Activated CD8-positive, alpha-beta memory T cell treated with anti-CD3 and anti-CD28 coated beads for 48 hours (primary cell): Measurements from ENCODE around the gene KCNA1.
"Not testable (repeated sequence)": the region's sequence is repeated elsewhere in the genome, so short reads cannot be mapped to it uniquely, and the experiment has no call there.

Experiments used
- DNase-seq, 3 experiments: peaks; one replicate each; pipeline ENCODE4 v3.0.0-alpha.2; 2020; ENCODE audit warnings: low read depth in 2 of 3, low spot score in 2 of 3

Gene KCNA1

DNA sequence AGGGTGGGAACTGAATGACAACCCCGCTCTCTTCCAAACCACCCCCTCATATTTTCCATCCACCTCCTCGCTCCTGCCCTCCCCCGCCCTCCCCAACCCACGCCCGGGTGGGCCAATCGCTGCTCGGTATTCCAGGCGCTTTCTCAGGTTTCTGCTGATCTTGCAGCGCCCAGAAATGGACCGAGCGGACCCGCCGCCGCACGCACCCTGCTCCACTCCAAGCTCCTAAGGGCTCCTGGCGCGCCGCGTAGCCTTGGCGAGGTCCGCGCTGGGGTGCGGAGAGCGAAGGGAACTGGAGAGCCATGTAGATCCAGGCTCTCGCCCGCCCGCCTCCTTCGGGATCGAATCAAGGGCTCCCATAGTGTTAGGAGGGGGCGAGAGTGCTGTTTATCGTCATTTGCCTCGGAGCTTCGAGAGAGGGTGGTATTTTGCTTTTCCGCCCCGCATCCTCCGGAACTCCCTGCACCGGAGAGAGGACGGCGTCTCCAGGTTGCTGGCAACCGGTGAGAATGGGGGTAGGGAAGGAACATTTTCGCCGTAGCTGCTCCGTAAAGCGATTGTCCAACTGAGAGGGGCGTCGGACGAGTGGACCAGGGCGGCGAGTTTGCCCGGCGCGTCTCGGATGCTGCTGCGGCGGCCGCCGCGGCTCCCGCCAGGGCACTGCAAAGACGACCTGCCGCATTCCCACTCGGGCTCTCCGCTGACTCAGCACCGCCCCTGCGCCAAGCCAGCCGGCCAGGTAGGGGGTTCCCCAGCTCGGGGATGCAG lies at the start of gene KCNA1:
KCNA1 (plus strand) TSS at position 172 of the 768 bp plus-strand sequence. CDS start 1,474 bp downstream, outside the sequence.
- DNase-seq, result peak in 1 of 3 experiments; percentile 1

DNA sequence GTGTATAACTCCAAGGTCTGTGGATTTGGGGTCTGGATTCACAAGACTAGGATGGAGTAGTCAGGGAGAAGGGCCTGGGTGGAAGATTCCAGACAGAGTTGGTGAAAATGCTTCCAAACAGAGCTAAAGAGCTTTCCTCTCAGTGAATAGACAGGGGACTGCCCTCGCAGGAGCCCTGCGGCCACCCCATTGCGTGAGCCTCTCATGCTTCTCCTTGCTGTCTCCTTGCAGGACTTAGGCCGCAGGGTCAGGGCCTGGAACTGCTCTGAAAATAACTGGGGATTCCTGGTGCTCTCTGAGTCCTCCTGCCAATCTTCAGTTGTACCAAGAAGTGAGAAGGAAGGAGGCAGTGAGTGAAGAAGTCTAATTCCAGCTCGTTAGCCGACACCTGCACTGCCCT lies 49.0 kb upstream of the KCNA1 start:
- DNase-seq, result no peak

DNA sequence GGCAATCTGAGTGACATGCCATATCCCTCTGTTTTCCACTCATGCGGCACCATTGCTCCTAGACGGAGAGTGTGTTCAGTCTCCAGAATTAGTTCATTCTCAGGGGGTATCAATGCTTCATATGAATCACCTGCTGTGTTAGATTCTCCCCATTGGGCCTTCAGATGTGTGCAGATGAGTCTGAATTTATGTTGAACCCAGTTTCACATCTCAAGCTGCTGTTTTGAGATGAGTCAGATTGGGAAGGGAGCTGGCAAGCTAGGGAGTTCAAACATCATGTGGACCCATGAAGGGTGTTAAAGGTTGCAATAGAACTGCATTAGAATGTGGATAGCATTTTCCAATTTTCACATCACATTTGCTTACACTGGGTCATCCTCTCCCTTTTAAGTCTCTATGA lies 46.9 kb upstream of the KCNA1 start:
- no peak for DNase-seq

DNA sequence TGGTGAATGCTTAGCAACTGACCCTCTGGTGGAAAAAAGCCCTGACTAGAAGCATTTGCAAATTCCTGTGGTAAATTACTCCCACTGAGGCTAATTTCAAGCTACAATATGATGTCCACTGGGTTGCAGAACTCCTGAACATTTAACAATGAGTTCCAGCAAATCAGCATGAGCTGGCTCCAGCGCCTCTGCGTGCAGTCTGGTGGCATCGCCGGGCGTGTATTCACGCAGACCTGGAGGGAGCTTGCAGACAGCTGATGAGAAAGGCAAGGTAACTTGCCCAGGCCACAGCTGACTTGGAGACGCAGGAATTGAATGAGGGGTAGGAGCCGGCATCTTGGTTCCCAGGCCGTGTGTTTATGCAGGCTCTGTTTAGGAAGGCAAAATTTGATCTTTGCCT lies 45.1 kb upstream of the KCNA1 start:
- DNase-seq, result no peak

DNA sequence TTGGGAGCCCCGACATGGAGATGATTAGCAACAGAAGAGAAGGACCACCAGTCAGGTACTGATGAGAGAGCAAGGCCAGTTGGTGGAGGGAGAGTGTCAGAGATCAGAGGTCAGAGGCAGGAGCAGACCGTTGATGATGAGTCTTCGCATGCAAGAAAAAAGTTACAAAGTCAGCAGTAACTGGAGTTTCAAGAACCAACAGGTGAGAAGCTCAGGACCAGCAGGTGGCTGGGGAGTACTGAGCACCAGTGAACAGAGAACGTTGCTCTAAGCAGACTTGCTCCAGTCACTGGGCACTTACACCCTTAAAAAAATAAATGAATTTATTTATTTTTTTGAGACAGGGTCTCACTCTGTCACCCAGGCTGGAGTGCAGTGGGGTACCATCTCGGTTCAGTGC lies 44.5 kb upstream of the KCNA1 start:
- no peak for DNase-seq

DNA sequence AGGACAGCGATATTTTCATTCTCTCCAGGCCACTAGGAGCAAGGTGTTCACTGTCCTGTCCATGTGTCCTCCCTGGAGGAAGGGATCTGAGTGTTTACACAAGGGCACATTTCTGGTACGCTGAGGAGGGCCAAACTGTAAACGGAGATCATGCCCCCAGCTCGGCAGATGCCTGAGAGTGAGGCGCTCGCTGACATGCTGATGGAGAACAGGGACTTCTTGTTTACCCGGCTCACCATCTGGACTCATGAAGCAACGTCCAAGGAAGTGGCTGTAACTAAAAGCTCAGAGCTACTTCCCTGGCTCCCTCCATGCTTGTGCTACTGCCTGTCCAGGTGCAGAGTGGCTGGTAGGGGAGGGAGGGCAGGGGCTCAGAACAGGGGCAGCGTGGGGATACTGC lies 43.4 kb upstream of the KCNA1 start:
- DNase-seq, result no peak

DNA sequence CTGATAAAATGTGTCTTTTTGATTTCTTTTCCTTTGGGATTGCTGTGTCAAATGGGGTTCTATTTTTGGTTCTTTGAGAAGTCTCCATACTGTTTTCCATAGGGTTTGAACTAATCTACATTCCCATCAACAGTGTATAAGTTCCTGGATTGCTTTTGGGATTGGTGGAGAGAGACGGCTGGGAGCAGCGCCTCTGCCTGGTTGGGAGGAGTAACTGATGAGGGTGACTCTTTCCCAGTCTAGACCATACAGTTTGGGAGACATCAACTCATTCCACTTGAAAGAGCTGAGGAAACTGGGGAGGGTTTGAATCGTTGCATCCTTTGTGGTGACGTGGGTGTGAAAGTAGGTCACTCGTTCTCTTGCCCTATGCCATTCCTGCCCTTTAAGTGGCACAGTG lies 42.3 kb upstream of the KCNA1 start:
- DNase-seq, result no peak

DNA sequence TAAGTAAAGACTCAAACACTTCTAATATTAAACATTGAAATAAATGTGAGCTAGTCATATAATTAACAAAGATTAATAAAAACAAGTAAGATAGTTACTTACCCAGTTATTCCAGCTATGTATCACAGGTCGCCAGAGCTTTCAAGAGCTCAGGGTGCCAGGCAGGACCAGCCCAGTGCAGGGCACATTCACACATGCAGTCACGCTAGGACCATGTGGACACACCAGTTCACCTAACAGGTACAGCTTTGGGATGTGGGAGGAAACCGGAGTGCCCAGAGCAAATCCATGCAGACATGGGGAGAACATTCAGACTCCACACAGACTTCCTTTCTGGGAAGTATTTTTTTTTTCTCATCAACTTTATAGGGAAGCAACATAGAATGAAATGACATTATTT lies 39.3 kb upstream of the KCNA1 start:
- no peak for DNase-seq

DNA sequence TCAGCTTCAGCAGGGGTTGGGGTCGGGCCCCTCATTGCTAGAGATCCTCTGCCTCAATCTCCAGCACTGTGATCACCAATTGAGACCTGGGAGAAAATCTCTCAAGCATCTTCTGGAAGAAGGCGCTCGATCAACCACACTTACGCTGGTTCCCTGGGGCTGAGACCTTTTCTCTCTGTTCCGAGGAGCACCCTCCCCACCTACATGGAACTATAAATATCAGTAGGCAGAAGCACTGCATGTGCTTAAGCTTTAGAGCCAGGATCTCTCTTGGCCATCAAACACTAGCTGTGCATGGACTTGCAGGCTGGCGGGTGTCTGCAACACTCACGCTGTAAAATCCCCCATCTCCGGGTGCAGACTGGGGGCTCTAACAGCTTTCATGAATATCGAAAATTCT lies 38.2 kb upstream of the KCNA1 start:
- DNase-seq, result no peak

DNA sequence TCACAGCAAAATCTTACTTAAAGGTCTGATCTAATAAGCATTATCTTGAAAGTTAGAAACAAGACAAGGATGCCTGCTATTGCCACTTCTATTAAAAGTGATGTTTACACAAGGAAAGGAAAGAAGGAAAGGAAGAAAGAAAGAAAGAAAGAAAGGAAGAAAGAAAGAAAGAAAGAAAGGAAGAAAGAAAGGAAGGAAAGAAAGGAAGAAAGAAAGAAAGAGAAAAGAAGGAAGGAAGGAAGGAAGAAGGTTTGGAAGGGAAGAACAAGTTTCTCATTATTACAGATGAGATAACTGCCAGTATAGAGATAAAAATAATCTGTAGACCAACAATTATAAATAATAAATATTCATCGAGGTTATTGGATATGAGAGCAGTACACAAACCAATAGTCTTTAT lies 35.8 kb upstream of the KCNA1 start:
- DNase-seq, result no peak

DNA sequence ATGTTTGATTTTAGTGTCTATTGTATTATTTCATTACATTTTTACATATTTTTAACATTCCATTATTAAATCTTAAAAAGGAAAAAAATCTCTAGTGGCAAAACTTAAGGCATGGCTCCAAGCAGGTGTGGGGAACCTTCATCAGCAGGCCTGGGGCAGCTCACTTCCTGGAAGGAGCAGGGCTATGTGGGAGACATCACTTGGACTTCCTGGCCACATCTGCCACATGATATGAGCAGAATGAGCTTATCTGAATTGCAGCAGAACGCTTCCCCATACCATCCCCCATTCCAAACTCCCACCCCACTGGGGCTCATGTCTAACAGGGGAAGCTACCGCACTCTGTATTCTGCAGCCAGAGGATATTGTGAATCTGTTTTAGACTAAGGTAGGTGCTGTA lies 35.0 kb upstream of the KCNA1 start:
- DNase-seq, result no peak

DNA sequence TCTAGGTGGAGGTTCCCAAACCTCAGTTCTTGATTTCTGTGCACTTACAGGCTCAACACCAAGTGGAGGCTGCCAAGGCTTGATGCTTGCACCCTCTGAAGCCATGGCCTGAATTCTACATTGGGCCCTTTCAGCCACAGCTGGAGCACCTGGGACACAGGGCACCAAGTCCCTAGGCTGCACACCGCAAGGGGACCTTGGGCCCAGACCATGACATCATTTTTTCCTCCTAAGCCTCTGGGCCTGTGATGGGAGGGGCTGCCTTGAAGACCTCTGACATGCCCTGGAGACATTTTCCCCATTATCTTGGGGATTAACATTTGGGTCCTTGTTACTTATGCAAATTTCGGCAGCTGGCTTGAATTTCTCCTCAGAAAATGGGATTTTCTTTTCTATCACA lies 30.2 kb upstream of the KCNA1 start:
- not testable (repeated sequence) for DNase-seq

DNA sequence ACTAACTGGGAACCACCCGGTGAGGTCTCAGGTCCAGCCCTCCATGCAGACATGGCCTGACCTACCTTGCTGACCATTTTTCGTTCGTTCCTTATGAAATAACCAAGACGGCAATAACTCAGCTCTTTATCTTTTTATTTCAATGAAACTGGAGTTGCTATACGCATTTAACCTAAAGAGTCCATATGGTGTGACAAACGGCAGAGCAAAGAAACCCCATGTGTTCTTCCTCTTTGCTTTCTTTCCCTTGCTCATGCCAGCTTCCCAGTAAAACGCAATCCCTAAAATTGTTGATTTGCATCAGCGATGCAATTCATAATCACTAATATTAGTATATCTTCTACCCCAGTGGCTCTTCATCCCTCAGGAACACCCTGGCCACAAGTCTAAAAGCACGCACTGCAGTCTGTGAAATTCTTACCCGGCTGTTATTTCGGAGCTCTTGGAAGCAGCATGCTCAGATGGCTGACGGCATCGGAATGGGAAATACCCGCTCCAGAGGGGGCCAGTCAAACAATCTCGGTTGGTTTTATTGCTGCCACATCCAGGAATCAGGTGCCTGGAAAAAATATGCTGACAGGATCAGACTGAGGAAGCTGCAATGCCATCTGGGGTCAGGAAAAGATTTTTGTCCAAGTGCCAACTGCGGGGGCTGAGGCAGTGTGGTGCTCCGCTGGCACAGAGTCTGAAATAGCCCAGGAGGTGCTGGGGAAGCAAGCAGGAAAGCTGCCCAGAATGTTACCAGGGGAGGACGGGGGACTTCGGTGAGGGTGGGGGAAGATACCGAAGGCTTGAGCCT lies 28.2 kb upstream of the KCNA1 start:
- no peak for DNase-seq

DNA sequence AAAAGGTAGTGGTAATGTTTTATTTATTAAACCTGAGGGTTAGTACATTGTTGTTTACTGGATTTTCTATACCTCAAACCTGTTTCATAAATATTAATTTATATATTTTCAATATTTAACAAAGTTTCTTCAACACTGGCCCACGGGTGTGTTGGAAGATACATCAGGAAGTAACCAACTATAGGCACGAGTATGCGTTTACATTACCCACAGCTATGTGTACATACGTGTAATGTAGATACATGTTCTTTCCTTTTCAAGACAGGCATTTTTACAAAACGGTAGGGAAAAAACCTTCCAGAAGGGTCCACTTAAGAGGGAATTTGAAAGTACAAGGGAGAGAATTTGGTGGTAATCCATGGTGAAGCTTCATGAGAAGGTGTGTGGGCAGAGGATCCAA lies 17.8 kb upstream of the KCNA1 start:
- no peak for DNase-seq

DNA sequence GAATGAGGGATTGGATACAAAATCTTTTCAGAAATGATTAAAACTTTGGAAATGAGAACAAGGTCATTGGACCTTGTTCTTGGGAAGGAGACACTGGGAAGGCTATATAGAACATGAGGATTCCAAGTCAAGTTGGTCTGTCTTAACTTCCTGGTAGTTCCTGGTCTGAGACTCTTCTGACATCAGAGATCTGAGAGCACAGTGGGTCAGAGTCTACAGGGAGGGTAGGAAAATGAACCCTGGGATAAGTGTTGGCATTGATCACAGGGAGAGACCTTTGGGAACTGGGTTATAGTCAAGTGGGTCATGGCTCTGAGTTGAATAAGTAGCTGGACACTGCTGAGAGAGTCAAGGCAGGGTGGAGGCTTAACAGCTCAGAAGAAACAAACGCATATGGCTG lies 17.3 kb upstream of the KCNA1 start:
- no peak for DNase-seq

DNA sequence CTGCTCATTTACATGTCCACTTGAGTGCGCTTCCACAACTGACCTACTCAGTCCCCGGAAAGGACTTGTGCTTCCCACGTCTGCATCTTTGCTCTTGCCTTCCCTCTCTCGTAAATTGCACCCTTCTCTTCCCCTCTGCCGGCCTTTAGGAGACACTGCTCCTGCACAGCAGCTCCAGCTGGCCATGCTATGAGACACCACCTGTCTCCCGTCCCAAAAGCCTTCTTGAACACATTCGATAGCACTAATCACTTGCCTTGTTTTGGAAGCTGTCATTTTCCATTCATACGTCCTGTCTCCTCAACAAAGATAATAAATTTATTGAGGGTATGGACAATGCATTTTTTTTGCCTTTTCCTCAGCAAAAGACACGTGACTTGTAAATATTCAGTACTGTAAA lies 15.7 kb upstream of the KCNA1 start:
- no peak for DNase-seq

DNA sequence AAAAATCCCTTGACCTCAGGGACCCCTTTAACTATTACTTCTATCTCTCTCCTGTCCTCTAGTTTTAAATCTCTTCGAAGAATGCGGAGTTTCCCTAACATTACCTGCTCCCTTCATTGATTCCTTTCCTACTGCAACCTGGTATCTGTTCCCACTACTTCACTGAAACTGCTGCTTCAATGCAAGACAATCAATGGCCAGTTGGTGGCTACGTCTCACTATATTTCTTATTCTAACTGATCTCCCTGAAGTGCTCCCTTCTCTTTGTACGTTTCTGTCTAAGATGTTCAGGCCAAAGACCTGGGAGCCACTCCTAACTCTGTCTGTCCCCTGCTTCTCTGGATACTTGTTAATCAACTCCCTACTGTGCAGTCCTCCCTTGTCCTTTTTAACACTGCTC lies 10.3 kb upstream of the KCNA1 start:
- DNase-seq, result no peak

DNA sequence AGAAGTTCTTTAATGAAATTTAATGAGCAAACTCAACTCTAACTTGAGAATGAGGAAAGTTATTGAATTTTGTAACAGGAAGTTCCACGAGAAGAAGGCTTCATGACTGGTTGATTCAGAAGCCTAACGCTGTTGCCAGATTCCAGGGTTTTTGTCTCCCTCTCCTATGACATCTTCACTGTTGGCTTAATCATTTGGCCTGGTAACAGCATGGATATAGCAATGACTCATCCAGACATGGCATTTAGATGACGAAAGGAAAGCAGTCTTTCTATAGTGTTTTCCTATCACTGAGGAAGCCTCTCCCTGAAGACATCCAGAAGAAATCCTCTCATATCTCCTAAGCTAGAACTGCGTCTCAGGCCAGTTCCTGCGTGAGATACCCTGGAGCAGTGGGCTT lies 9.4 kb upstream of the KCNA1 start:
- no peak for DNase-seq

DNA sequence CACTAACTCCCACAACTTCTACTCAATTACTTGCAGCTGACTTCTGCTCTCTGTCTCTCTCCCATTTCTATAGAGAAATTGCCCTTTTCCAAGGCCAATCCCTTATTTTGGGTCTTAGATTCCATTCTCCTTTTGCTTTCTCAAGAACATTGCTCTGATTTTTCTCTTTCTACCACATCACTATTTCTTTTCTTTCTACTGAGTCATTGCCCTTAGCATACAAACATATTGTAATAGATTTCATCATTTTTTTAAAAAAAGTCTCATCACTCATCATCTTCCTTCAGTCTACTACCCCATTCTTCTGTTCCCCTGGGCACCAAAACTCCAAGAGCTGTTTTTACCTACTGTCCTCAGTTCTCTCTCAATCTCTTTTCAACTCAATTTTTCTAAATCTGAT lies 4.4 kb upstream of the KCNA1 start:
- no peak for DNase-seq

DNA sequence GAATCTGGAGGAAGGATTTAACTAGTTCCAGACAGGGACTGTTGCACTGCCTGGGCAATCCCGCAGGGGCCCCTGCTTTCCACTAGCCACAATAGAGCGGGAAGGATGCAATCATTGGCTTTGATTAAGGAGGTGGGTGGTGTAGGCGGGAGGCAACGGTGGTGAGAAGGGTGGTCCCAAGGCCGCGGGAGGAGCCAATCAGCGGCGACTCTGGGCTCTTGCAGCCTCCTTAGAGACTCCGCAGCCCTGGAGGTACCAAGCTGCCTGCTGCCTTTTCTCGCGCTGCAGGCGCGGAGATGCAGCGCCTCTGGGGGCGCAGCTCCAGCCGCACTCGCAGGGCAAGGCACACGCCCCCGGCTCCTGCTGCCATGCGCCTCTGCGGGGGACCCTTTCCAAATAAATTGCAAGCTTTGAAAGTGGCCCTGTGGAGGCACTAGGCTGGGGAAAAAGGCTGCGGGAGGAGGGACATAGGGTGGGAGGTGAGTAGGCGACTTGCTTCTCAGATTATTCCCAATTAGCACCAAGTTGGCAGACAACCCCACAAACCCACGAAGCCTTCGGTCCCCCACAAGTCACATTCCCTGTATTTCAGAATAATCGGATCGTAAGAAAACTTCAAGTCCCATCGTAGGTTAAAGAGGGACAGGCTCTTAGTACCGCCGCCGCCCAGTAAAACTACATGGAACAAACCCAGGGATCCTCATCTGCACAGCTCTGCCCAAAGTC lies 858 bp upstream of the KCNA1 start:
- no peak for DNase-seq

DNA sequence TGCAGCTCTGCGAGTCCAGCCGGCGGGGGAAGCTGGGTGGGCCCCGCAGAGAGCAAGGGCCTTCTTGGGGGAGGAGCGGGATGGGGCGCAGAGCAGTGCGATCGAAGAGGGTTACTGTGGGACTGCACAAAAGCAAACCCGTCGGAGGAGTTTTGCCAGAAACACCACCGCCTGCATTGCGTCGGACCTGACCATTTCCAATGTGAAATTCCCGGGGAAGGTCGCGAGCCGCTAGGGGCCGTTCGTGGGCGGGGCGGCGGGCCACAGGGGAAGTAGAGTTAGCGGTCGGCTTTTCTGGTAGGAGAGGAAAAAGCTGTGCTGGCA lies 333 bp upstream of the KCNA1 start:
- no peak for DNase-seq
